HG03039 (cell line): ENCODE results near the gene PTH1R.

Experiments used
- ATAC-seq: cut with Tn5 transposase; IDR thresholded peaks from one replicate; pipeline ENCODE4 v1.9.1; 2021; ENCODE audit warnings: mild to moderate bottlenecking, moderate library complexity; ENCODE audit not compliant: unreplicated experiment

Gene PTH1R

DNA sequence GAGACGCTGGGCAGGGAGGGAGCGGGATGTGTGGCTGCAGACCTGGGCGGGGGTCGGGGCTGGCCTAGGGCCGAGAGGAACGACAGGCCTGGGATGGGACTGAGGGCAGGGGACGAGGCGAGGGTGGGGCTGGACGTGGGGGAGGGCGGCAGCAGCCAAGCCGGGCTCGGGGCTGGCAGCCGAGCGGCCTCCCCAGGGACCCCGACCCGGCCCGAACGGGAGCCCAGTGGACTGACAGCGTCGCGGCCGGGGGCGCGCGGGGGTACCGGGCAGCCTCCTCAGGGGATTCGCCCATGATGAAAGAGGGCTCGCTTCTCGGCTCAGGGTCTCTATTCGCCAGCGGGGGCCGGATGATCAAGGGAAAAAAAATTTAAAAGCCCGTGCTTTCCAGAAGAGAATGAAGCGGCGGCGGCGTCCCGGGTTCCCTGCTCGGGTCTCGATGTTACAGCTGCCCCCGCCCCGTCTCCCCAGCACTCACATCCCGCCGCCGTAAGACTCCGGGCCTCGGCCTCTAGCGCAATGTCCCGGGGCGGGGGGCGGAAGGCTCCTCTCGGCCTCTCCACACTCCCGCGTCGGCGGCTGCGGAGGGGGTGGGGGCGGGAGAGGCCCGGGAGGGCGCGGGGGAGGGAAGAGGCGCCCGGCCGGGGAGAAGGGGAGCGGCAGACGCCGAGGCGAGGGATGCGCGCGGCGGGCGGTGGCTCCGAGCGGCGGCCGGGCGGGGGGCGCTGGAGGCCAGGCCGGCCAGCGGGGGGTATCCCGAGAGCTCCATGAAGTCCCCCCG lies 4.3 kb downstream of the PTH1R start:
- no peak for ATAC-seq

- no peak for ATAC-seq
Observed at GRCh38 chr3:46882377-46883053, 5.0 kb downstream of the PTH1R start.

GRCh38 chr3:46883054-46883829 lies 5.7 kb downstream of the PTH1R start:
- no peak for ATAC-seq

GRCh38 chr3:46883830-46884185 lies 6.3 kb downstream of the PTH1R start:
- ATAC-seq = no peak

GRCh38 chr3:46884427-46884826 lies 6.9 kb downstream of the PTH1R start:
- no peak for ATAC-seq

DNA sequence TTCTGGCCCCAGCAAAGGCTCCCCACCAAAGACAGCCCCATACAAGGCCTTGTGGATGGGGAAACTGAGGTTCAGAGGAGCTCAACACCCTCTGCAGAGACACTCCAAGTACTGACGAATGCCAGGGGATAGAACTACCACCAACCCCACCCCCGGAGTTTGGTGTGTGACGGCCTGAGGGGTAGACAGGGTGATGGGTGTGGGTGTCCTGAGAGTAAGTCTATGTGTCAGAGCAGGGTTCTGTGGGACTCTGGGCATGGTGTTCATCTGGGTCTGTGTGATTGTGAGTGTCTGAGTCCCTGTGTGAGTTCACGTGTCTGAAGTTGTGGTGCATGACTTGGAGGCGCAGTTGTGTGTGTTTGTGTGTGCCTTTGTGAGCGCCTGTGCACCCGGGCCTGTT lies 7.4 kb downstream of the PTH1R start:
- no peak for ATAC-seq

DNA sequence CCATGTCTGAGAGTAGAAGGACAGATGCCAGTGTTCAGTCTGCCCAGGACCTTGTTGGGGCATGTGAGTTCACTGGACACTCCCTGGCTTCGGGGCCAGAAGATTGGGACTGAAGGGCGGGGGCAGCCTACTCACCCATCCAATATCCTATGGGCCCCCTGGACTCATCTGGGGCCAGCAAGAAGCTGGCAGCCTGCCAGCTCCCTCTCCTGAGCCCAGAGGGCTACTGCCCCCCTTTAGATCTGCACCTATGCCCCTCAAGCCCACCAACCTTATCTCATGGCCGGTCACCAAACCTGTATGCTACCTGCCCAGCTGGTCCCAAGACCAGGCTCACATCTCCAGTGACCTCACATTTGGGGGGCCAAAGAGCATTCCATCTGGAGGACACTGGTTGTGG lies 8.1 kb downstream of the PTH1R start:
- ATAC-seq = no peak

- ATAC-seq = no peak
Observed at GRCh38 chr3:46887980-46888494, 10.5 kb downstream of the PTH1R start.

GRCh38 chr3:46888705-46889104 lies 11.2 kb downstream of the PTH1R start:
- no peak for ATAC-seq

DNA sequence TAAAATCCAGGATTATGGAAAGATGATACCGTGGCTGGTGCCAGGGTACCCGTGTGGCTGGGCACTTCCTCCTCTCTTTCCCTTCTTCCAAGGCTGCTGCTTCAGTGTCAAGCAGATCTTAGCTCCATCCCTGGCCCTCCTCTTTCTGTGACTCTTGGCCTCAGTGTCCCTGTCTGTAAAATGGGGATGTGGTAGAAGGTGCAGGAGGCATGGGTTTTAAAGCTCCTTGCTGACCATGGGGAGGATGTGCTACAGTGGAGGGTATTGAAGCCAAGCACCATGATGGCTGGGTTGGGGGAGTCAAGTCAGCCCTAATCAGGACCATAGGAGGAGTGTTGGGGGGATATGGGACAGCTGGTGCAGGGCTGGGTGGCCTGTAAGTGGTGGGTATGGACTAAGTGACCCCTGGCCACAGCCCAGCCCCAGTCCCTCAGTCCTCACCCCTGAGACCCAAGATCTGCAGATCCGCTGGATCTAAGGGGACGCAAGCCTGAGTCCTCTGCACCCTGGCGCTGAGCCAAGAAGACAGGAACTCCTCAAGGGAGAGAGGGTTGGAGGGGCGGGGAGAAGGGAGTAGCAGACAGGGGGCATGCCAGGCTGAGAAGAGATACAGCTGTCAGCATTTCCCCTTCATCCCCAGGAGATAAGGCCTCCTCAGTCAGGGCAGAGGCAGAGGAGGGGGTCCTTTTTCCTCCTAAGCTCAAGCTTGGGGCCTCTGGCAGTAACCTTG lies 12.0 kb downstream of the PTH1R start:
- no peak for ATAC-seq

- ATAC-seq = no peak
Observed at GRCh38 chr3:46890132-46890531, 12.6 kb downstream of the PTH1R start.

DNA sequence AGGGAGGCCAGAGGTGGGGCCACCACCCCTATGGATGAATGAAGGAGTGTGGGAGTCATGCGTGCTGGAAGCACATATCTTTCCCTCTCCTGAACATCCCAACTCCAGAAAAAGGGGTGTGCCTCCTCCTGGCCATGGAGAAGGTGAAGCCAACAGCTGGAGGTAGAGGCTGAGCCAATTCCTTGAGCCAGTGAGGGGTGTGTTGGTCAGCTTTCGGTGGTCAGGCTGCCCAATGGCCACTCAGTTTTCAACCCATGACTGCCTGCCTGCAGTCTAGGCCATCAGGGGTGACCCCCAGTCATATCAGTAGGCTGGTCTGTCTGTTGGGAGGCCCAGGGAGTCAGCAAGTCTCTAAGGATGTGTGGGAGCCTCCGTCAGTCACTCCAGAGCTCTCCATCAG lies 13.6 kb downstream of the PTH1R start:
- no peak for ATAC-seq

DNA sequence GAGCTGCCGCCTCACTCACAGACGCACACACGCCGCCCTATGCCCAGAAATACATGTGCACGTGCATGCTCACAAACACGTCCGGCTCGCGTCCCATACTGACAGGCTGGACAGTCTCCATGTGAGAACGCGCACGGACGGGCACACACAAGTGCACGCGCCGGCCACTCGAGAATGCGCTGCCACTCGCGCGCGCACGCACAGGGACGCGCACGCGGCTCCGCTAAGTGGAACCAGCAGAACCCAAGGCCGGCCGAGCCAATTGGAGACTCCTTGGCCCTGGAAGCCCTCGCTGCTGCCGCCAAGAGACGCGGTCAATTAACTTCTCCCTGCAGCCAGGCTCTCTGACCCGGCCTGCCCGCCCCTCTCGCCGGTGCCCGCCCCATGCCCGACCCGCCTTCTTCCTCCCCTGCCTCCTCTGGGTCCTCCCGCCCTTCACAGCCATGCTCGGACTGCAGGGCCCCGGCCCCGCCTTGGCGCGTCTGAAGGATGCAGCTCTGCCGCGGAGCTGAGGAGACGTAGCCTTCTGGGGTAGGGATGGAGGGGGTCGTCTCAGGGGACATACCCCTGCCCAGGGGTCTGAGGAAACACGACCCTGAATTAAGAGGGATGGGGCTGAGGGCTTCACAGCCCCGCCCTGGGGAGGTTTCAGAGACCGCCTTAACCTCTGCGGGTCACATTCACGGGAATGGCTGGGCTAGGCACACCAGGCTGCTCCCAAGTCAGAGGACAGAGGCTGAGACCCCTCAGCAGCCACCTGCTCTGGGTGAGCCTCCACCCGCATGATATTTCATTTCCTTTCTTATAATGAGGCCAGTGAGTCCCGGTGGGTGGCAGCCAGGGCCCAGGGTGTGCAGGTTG lies 15.0 kb downstream of the PTH1R start:
- ATAC-seq = no peak

DNA sequence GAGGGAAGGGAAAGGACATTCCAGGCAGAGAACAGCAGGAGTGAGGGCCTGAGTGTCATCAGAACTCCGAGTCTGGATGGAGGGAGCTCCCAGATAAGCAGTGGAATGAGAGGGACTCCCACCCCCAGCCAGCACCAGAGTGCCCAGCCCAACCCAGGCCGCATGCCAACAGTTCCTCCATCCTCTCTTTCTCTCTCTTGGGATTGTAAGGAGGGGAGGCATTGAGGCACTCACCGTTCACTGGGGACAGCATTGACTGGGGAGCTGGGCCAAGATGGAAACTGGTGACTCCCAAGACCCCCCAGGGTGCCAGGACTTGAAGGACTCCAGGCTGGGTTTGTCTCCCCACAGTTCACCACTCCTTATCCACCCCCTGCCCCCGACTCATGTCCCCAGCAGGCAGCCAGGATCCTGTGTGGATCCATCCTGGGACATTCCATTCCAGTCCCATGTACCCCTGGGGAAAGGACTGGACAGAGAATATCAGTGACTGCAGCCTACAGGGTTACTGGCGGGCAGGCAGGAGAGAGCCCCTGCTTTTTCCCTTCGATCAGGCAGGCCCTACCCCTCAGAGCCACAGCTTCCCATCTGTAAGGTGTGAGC lies 15.7 kb downstream of the PTH1R start:
- no peak for ATAC-seq

GRCh38 chr3:46893763-46894162 lies 16.2 kb downstream of the PTH1R start:
- ATAC-seq = no peak

GRCh38 chr3:46894256-46894655 lies 16.7 kb downstream of the PTH1R start:
- ATAC-seq = no peak

DNA sequence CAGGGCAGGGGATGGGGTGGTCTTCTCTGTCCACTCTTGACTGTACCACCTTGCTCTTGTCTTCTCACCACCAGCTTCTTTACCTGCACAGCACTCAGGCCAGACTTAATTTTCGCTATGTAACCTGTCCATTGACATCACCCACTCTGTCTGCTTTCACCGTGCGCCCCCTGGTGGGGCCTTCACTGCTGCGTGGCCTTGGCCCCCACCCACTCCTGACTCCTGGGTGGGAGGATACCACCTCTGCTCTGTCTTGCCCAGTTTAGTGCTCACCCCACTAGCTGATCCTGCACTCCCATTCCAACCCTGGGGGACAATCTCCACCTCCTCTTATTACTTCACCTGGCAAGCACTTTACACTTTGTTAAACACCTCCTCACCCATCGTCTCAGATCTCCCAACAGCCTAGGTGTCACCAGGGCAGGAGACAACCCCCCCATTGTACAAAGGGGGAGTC lies 17.7 kb downstream of the PTH1R start:
- ATAC-seq = no peak

DNA sequence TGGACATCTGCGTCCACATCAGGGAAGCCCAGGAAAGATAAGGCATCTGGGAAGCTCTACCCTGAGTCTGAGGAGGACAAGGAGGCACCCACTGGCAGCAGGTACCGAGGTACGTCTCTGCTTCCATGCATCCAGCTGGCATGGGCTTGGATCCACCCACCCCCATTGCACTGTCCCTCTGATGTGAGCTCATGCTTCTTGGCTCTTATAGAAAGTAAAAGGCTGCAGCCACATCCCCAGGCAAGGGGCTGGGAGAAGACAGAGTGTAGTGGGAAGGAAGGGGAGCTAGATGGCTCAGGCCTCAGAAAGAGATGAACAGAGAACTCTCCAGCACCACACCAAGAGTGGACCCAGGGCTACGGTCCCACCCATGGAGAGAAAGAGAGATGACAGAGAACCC lies 18.2 kb downstream of the PTH1R start:
- ATAC-seq = no peak

DNA sequence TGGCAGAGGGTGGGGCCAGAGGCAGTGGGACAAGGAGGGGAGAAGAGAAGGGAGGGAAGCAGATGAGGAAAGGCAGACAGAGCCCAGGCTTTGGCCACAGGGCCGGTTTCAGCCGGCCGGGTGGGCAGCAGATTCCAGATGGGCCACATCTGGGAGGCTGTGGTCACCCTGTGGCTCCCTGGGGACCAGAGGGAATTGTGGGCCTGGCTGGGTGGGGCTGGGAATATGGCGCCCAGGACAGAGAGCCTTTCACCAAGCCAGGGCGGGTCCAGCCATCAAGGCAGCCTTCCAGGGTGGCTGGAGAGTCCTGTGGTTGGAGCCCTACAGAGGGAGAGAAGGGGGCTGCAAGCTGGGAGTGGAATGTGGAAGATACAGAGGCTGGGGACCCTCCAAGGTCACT lies 18.9 kb downstream of the PTH1R start:
- ATAC-seq = no peak

DNA sequence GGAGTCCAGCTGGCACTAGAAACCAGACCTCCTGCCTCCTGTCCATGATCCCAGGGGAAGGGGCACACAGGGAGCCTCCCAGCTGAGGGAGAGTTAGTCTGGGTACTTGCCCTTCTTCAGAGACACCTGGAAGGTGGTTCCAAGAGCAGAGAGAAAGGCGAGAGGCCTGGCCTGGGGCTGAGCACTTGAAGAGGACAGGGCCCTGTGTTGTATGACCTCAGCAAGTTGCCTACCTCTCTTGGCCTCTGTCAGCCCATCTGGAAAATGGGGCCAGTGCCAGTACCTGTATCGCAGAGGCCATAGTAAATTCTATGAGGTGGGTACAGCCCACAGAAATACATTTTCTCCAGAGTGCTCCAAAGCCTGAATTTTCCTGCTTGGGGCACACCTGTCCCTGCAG lies 19.5 kb downstream of the PTH1R start:
- ATAC-seq = no peak
